AG04450 (cell line): ENCODE results near the gene METTL24. TPM values are rescaled to one million over a fixed set of nuclear protein-coding genes. Genes with fewer than 3 reads are reported as not detected.
"Not testable (repeated sequence)": the region's sequence is repeated elsewhere in the genome, so short reads cannot be mapped to it uniquely, and the experiment has no call there.

Experiments used
- CTCF ChIA-PET: fragments of 300-600, 350-600 bp; formaldehyde crosslinking; extraction: SDS; loops from one replicate; lab custom pipeline; 2022; ENCODE audit warnings: antibody characterized with exemption, inconsistent platforms; lab: Charles Lee
- POLR2A ChIA-PET: fragments of 350-600 bp; formaldehyde crosslinking; extraction: SDS; loops from one replicate; lab custom pipeline; 2021; ENCODE audit warnings: antibody characterized with exemption, inconsistent platforms; lab: Yijun Ruan, JAX
- DNase-seq: peaks from one replicate; pipeline ENCODE4 v3.0.0-alpha.2; 2011; ENCODE audit warnings: low read depth, low spot score
- H3K27ac ChIP-seq: one replicate; pipeline ENCODE4 v1.5.1; 2012; ENCODE audit warnings: low read depth, low read length, control low read depth
- H3K27me3 ChIP-seq: one replicate; pipeline ENCODE4 v1.6.0; 2012; ENCODE audit warnings: low read length; ENCODE audit not compliant: control insufficient read depth, insufficient read depth
- H3K4me3 ChIP-seq: 2 replicates; pipeline ENCODE4 v1.5.1; 2011; ENCODE audit warnings: mild to moderate bottlenecking, low read depth, low read length, control low read depth
- H3K9me3 ChIP-seq: 2 replicates; pipeline ENCODE4 v1.5.1; 2012; ENCODE audit warnings: low read length; ENCODE audit not compliant: control insufficient read depth, insufficient read depth
- CTCF ChIP-seq: IDR thresholded peaks from 2 replicates; pipeline ENCODE4 v1.5.1; 2011; ENCODE audit warnings: low read depth, low read length, control low read depth, inconsistent platforms
- polyA plus RNA-seq: library from polyadenylated mRNA; depleted of rRNA; stranded (reverse); fragments of >200 nt; gene quantifications from 2 replicates; pipeline ENCODE4 v1.2.3, GENCODE V29; 2011

Gene METTL24
- polyA plus RNA-seq, 1 experiment, result not detected

- Histone ChIP-seq H3K27me3 (peaks cover 33% of the 10 kb centered on the region), H3K9me3 (no peaks in the 10 kb centered on the region), H3K27ac (no peak overlapping the region), H3K4me3 (no peak overlapping the region)
- DNase-seq, result no peak
- ChIA-PET CTCF (interaction anchor here (0.6 to 3.5 kb wide), 2 partner anchors 12 to 365 kb away, joined by 3 to 25 read pairs; no protein-coding TSS in a partner anchor), POLR2A (no interaction called here)
- no peak for TF ChIP-seq CTCF
These were observed 4.6 kb downstream of the METTL24 start for GRCh38 chr6:110353457-110354001.

- TF ChIP-seq CTCF, result no peak
- Histone ChIP-seq H3K27ac (no peak overlapping the region), H3K9me3 (no peaks in the 10 kb centered on the region), H3K4me3 (no peak overlapping the region), H3K27me3 (peaks cover 29% of the 10 kb centered on the region)
- ChIA-PET CTCF (interaction anchor here (0.6 to 3.5 kb wide), 3 partner anchors 11 to 366 kb away, joined by 3 to 25 read pairs (median 7); no protein-coding TSS in a partner anchor), POLR2A (no interaction called here)
- DNase-seq, result no peak
These were observed 5.4 kb downstream of the METTL24 start for GRCh38 chr6:110352563-110353262.

- no peak overlapping the region for H3K4me3 ChIP-seq
- CTCF ChIA-PET, result interaction anchor here (1.0 to 3.5 kb wide), 2 partner anchors 10 to 13 kb away, joined by 7 to 25 read pairs; no protein-coding TSS in a partner anchor
These were observed 6.2 kb downstream of the METTL24 start for GRCh38 chr6:110351986-110352385.

GRCh38 chr6:110351546-110351945, 6.6 kb downstream of the METTL24 start:
- ChIA-PET CTCF (interaction anchor here (3.5 kb wide), 1 partner anchor 10 kb away, joined by 25 read pairs; no protein-coding TSS in a partner anchor), POLR2A (no interaction called here)

More at GRCh38 chr6:110351986-110352385, 6.2 kb downstream of the METTL24 start:
- TF ChIP-seq CTCF, result no peak
- Histone ChIP-seq H3K9me3 (no peaks in the 10 kb centered on the region), H3K27ac (no peak overlapping the region), H3K27me3 (peaks cover 21% of the 10 kb centered on the region)
- DNase-seq, result no peak
- POLR2A ChIA-PET, result no interaction called here

GRCh38 chr6:110350593-110350992, 7.6 kb downstream of the METTL24 start:
- H3K27me3 ChIP-seq, H3K4me3 ChIP-seq, H3K27ac ChIP-seq, DNase-seq, H3K9me3 ChIP-seq, POLR2A ChIA-PET, CTCF ChIA-PET: not testable (repeated sequence)

More at GRCh38 chr6:110351546-110351945, 6.6 kb downstream of the METTL24 start:
- TF ChIP-seq CTCF, result no peak
- no peak overlapping the region for H3K4me3 ChIP-seq
- no peaks in the 10 kb centered on the region for H3K9me3 ChIP-seq
- no peak overlapping the region for H3K27ac ChIP-seq
- no peak for DNase-seq
- H3K27me3 ChIP-seq, result peaks cover 17% of the 10 kb centered on the region
